ENCODE measurements around the gene TMEM258. TPM values are rescaled to one million over a fixed set of nuclear protein-coding genes. Genes with fewer than 3 reads are reported as not detected.

Gene TMEM258
- total and polyA plus RNA-seq, 9 of the 15 experiments (the other 6 are each of a cell fraction or from before 2014, with no cell fraction given), result 97.2 to 856 (median 231) TPM

- TF ChIP-seq CTCF (IDR thresholded peaks at IDR 0.05 in 2 of 3, conservative IDR thresholded peaks at IDR 0.05 in 1 of 3; ENCODE audit: insufficient read depth in 2 of 3, low read depth in 1 of 3, low read length in 3 of 3) (no peak), ZBTB33 (CRISPR knock-in tag; IDR thresholded peaks at IDR 0.05) (no peak), SAFB2 (IDR thresholded peaks at IDR 0.05; ENCODE audit: borderline replicate concordance, low read depth, low read length, severe bottlenecking) (no peak), THAP12 (CRISPR knock-in tag; IDR thresholded peaks at IDR 0.05) (no peak), HNRNPL (IDR thresholded peaks at IDR 0.05; ENCODE audit: low read depth, low read length) (no peak), TRIM28 (IDR thresholded peaks at IDR 0.05) (0 out of 2 replicates have a peak, but pooled peaks have one; percentile 23), ZNF707 (CRISPR knock-in tag; conservative IDR thresholded peaks at IDR 0.05) (no peak), CBX1 (IDR thresholded peaks at IDR 0.05; ENCODE audit: low read depth) (no peak), MEF2D (tag; conservative IDR thresholded peaks at IDR 0.05; ENCODE audit: low read depth) (no peak), GMEB1 (CRISPR knock-in tag; IDR thresholded peaks at IDR 0.05) (no peak), ZC3H8 (IDR thresholded peaks at IDR 0.05) (no peak), SIX5 (IDR thresholded peaks at IDR 0.05; ENCODE audit: borderline replicate concordance in 1 of 2, insufficient read depth in 1 of 2, low read depth in 1 of 2, low read length in 2 of 2) (no peak), KHSRP (IDR thresholded peaks at IDR 0.05) (no peak), TEAD1 (CRISPR knock-in tag; IDR thresholded peaks at IDR 0.05) (no peak), TAL1 (IDR thresholded peaks at IDR 0.05) (peak; percentile 95), ZNF146 (CRISPR knock-in tag; IDR thresholded peaks at IDR 0.05; ENCODE audit: unreplicated experiment) (no peak), SOX6 (IDR thresholded peaks at IDR 0.05) (peak; percentile 81), POLR2H (tag; IDR thresholded peaks at IDR 0.05; ENCODE audit: low read depth) (no peak), CREBBP (IDR thresholded peaks at IDR 0.05; ENCODE audit: low read depth, low read length) (no peak), KLF6 (CRISPR knock-in tag; IDR thresholded peaks at IDR 0.05; ENCODE audit: borderline replicate concordance) (no peak)
Measured at GRCh38 chr11:61800331-61801281, 8.2 kb upstream of the TMEM258 start (continued).

Data from K562 (cell line).